Vagina (tissue), 2 donors: ENCODE data around the gene SELENOW. TPM values are rescaled to one million over a fixed set of nuclear protein-coding genes. Genes with fewer than 3 reads are reported as not detected.

Experiments
- DNase-seq, 2 donors: peaks; one replicate each; pipeline ENCODE4 v3.0.0-alpha.2; 2017; ENCODE audit errors: extremely low spot score in 2 of 2
- H3K27ac ChIP-seq: fragments of 200-600 bp; sonication (generic); one replicate; pipeline ENCODE4 v1.5.1; 2019
- H3K27me3 ChIP-seq: fragments of 200-600 bp; sonication (generic); one replicate; pipeline ENCODE4 v1.5.1; 2019
- H3K36me3 ChIP-seq, 2 donors: fragments of 200-600 bp; sonication (generic); one replicate each; pipeline ENCODE4 v1.5.1; 2017 to 2019
- H3K4me1 ChIP-seq: fragments of 200-600 bp; sonication (generic); one replicate; pipeline ENCODE4 v1.5.1; 2019
- H3K4me3 ChIP-seq, 2 donors: fragments of 200-600 bp; sonication (generic); 1 replicate in 1 of 2; 2 replicates in 1 of 2; pipeline ENCODE4 v1.5.1; 2016 to 2019
- H3K9me3 ChIP-seq: fragments of 200-600 bp; sonication (generic); one replicate; pipeline ENCODE4 v1.5.1; 2019
- POLR2A ChIP-seq, 2 donors: fragments of 450-650 bp; IDR thresholded peaks; one replicate each; pipeline ENCODE4 v1.6.1; 2017; ENCODE audit warnings: antibody characterized with exemption in 2 of 2, mild to moderate bottlenecking in 2 of 2, moderate library complexity in 2 of 2
- POLR2AphosphoS5 ChIP-seq, 2 donors: sonication (generic); formaldehyde crosslinking; IDR thresholded peaks; one replicate each; pipeline ENCODE4 v1.9.0; 2017; ENCODE audit warnings: antibody characterized with exemption in 2 of 2, mild to moderate bottlenecking in 2 of 2, low read depth in 1 of 2; ENCODE audit not compliant: insufficient read depth in 1 of 2
- intact Hi-C: fragments of 100-400 bp; cut with DNase I; formaldehyde crosslinking; loops from one replicate; pipeline ENCODE4 v1.15.1; 2023
- total RNA-seq: library from RNA; depleted of rRNA; stranded (reverse); fragments of >200 nt; gene quantifications from one replicate; pipeline ENCODE4 v1.2.3, GENCODE V29; 2016
- TF ChIP-seq, protein P1 (sequence below), 3 experiments: fragments of 450-650 bp in 2 of 3; fragments of 200-600 bp in 1 of 3; sonication (generic) in 1 of 3; IDR thresholded peaks; one replicate each; pipeline ENCODE4 v1.5.1; 2017 to 2019; ENCODE audit warnings: antibody characterized with exemption in 3 of 3, mild to moderate bottlenecking in 2 of 3, moderate library complexity in 2 of 3

Gene SELENOW
- total RNA-seq, 1 donor from 2014 or later = 442 TPM

DNA sequence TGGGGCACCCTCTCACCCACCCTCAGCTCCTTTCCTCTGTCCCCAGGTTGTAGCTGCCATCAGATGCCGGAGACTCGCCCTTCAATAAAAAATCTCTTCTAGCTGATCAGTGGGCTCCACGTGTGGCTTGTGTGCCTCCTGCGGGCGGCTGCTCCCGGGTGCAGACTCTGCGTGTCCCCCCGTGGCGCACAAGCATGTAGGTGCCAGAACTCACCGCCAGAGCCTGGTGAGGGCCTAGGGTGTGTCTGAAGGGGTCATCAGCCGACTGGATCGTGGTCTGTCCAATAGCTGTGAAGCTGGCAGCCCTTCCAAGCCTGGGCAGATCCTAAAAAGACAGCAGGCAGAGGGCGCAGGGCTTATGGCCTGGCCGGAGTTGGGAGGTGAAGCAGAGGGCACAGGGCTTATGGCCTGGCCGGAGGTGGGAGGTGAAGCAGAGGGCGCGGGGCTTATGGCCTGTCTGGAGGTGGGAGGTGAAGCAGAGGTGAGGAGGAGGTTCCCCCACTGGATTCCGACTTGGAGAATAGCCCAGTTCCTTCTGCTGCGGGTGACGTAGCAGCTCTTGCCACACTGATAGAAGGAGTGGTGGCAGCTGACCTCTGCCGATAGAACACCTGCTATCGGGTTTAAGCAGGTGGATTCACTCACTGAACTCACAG is 21.4 kb upstream of the SELENOW start:
- H3K4me3 ChIP-seq = no peak overlapping the region
- intact Hi-C loops = no loop called here
- H3K36me3 ChIP-seq = peaks cover 4 to 63% of the 10 kb centered on the region in 2 donors
- DNase-seq = no peak
- H3K27ac ChIP-seq = no peak overlapping the region
- no peaks in the 10 kb centered on the region for H3K9me3 ChIP-seq
- TF ChIP-seq, protein P1, sequence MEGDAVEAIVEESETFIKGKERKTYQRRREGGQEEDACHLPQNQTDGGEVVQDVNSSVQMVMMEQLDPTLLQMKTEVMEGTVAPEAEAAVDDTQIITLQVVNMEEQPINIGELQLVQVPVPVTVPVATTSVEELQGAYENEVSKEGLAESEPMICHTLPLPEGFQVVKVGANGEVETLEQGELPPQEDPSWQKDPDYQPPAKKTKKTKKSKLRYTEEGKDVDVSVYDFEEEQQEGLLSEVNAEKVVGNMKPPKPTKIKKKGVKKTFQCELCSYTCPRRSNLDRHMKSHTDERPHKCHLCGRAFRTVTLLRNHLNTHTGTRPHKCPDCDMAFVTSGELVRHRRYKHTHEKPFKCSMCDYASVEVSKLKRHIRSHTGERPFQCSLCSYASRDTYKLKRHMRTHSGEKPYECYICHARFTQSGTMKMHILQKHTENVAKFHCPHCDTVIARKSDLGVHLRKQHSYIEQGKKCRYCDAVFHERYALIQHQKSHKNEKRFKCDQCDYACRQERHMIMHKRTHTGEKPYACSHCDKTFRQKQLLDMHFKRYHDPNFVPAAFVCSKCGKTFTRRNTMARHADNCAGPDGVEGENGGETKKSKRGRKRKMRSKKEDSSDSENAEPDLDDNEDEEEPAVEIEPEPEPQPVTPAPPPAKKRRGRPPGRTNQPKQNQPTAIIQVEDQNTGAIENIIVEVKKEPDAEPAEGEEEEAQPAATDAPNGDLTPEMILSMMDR (IDR thresholded peaks at IDR 0.05) = no peak
- TF ChIP-seq POLR2AphosphoS5 (IDR thresholded peaks at IDR 0.05; ENCODE audit: insufficient read depth in 1 of 2, low read depth in 1 of 2) (no peak), POLR2A (IDR thresholded peaks at IDR 0.05) (no peak)
- H3K4me1 ChIP-seq = no peaks in the 10 kb centered on the region
- no peaks in the 10 kb centered on the region for H3K27me3 ChIP-seq

DNA sequence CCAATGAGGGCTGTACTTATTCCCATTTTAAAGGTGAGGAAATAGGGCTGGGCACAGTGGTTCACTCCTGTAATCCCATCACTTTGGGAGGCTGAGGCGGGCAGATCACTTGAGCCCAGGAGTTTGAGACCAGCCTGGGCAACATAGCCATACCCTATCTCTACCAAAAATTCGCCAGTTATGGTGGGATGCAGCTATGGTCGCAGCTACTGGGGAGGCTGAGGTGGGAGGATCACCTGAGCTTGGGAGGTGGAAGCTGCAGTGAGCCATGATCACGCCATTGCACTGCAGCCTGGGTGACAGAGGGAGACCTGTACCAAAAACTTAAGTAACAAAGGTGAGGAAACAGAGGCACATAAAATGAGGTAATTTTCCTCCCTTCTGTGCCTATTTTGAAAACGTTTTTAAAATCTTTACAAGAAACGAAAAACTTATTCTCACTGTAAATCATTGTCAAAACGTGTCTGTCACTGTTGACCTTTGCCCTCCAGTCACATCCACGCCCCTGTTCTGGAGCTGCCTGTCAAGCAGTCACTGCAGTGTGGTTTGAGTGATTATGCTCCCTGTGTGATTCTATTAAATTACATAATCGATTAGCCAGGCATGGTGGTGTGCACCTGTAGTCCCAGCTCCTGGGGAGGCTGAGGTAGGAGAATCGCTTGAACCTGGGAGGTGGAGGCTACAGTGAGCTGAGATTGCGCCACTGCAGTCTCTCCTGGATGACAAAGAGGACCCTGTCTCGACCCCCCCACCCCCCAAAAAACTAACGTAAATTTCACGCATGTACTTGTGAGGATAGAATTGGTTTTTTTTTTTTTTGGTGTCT is 20.7 kb upstream of the SELENOW start:
- TF ChIP-seq POLR2AphosphoS5 (IDR thresholded peaks at IDR 0.05; ENCODE audit: insufficient read depth in 1 of 2, low read depth in 1 of 2) (no peak), POLR2A (IDR thresholded peaks at IDR 0.05) (no peak)
- TF ChIP-seq, protein P1 (IDR thresholded peaks at IDR 0.05) = no peak
- no peak for DNase-seq
- Histone ChIP-seq H3K9me3 (no peaks in the 10 kb centered on the region), H3K4me1 (no peaks in the 10 kb centered on the region), H3K27ac (no peak overlapping the region), H3K27me3 (no peaks in the 10 kb centered on the region), H3K4me3 (no peak overlapping the region), H3K36me3 (peaks cover 4 to 56% of the 10 kb centered on the region in 2 donors)
- intact Hi-C loops = no loop called here

DNA sequence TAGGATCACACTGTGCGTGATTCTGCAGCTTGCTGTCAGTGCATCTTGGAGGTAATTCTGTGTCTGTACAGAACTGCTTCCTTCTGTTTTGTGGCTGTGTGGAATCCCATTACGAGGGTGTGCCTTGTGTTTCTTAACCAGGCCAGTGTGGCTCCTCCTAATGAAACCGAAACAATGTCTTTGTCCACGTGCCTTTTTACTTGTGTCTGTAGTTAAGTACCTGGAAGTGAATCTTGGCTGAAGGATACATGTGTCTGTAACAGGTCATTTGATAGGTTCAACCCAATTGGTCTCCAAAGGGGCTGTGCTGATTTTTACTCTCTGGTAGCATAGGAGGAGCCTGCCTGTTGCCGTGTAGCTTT is 20.1 kb upstream of the SELENOW start:
- H3K9me3 ChIP-seq = no peaks in the 10 kb centered on the region
- no peak overlapping the region for H3K27ac ChIP-seq
- no peak overlapping the region for H3K4me3 ChIP-seq
- H3K4me1 ChIP-seq = no peaks in the 10 kb centered on the region
- no peak for TF ChIP-seq POLR2A (IDR thresholded peaks at IDR 0.05)
- TF ChIP-seq, protein P1 (IDR thresholded peaks at IDR 0.05) = no peak
- no peak for TF ChIP-seq POLR2AphosphoS5 (IDR thresholded peaks at IDR 0.05; ENCODE audit: insufficient read depth in 1 of 2, low read depth in 1 of 2)
- no peak for DNase-seq
- peaks cover 4 to 50% of the 10 kb centered on the region in 2 donors for H3K36me3 ChIP-seq
- intact Hi-C loops = no loop called here
- H3K27me3 ChIP-seq = no peaks in the 10 kb centered on the region

DNA sequence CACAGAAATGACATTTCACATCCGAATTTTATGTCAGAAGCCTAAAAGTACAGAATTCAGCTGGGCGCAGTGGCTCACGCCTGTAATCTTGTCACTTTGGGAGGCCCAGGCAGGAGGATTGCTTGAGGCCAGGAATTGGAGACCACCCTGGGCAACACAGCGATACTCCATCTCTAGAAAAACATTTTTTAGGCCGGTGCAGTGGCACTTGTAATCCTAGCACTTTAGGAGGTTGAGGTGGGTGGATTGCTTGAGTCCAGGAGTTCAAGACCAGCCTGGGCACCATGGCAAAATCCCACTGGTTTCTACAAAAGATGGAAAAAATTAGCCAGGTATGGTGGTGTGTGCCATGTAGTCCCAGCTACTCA is 17.9 kb upstream of the SELENOW start:
- intact Hi-C loops = no loop called here
- no peak for DNase-seq
- Histone ChIP-seq H3K9me3 (no peaks in the 10 kb centered on the region), H3K36me3 (peaks cover 4 to 28% of the 10 kb centered on the region in 2 donors), H3K4me3 (no peak overlapping the region), H3K27me3 (no peaks in the 10 kb centered on the region), H3K4me1 (no peaks in the 10 kb centered on the region), H3K27ac (no peak overlapping the region)
- TF ChIP-seq, protein P1 (IDR thresholded peaks at IDR 0.05) = no peak
- TF ChIP-seq POLR2A (IDR thresholded peaks at IDR 0.05) (no peak), POLR2AphosphoS5 (IDR thresholded peaks at IDR 0.05; ENCODE audit: insufficient read depth in 1 of 2, low read depth in 1 of 2) (no peak)

DNA sequence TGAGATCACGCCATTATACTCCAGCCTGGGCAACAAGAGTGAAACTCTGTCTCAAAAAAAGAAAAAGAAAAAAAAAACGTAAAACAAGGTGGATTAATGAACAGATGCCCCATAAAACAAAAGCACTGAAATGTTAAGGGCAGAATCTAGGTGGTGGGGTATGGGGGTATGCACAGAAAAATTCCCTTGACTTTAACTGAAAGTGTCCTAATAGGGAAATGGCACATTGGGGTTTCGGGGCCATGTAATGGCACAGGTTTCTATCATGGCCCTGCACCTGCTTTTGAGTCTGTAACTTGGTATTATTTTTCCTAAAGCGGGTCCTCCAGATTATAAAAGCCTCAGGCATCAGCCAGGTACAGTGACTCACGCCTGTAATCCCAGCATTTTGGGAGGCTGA is 16.9 kb upstream of the SELENOW start:
- peaks cover 0 to 18% of the 10 kb centered on the region in 2 donors for H3K36me3 ChIP-seq
- H3K4me1 ChIP-seq = no peaks in the 10 kb centered on the region
- H3K27ac ChIP-seq = no peak overlapping the region
- intact Hi-C loops = no loop called here
- H3K4me3 ChIP-seq = no peak overlapping the region
- no peak for DNase-seq
- H3K9me3 ChIP-seq = no peaks in the 10 kb centered on the region
- H3K27me3 ChIP-seq = no peaks in the 10 kb centered on the region
- TF ChIP-seq POLR2AphosphoS5 (IDR thresholded peaks at IDR 0.05; ENCODE audit: insufficient read depth in 1 of 2, low read depth in 1 of 2) (no peak), POLR2A (IDR thresholded peaks at IDR 0.05) (no peak)
- TF ChIP-seq, protein P1 (IDR thresholded peaks at IDR 0.05) = no peak
